A549 treated with DMSO at 1 μM for 4 hours (cell line): Measurements from ENCODE around the gene MGAT5. TPM values are rescaled to one million over a fixed set of nuclear protein-coding genes. Genes with fewer than 3 reads are reported as not detected.

Experiments used
- total RNA-seq: library from RNA; stranded (reverse); fragments of 200-300 nt; extraction: Qiagen RNA extraction; gene quantifications from 5 replicates; pipeline ENCODE4 v1.2.3, GENCODE V29; 2022; ENCODE audit warnings: low read depth

MGAT5 gene, protein sequence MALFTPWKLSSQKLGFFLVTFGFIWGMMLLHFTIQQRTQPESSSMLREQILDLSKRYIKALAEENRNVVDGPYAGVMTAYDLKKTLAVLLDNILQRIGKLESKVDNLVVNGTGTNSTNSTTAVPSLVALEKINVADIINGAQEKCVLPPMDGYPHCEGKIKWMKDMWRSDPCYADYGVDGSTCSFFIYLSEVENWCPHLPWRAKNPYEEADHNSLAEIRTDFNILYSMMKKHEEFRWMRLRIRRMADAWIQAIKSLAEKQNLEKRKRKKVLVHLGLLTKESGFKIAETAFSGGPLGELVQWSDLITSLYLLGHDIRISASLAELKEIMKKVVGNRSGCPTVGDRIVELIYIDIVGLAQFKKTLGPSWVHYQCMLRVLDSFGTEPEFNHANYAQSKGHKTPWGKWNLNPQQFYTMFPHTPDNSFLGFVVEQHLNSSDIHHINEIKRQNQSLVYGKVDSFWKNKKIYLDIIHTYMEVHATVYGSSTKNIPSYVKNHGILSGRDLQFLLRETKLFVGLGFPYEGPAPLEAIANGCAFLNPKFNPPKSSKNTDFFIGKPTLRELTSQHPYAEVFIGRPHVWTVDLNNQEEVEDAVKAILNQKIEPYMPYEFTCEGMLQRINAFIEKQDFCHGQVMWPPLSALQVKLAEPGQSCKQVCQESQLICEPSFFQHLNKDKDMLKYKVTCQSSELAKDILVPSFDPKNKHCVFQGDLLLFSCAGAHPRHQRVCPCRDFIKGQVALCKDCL
- 17.8 to 24.8 TPM (median 22.8 TPM) in 5 replicates for total RNA-seq

DNA sequence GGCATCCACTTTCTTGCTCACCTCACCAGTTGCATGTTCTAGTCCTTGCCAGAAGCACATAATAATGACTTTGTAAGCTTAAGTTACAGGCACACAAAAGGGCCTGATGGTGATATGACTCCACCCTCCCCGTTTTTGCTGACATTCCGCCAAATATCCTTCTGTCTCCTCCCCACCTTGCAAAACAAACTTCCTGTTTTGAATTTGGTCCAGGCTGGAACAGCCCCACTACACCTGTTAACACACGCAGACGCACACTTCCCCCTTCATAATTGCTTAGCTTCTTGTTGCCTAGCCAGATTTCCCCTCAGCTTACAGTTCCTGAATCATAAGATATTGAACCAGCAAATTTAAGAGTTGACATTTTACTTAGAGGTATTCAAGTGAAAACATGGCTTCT lies at the start of gene MGAT5:
Gene MGAT5 (plus strand): TSS at position 269 of the 400 bp plus-strand sequence. CDS start 332 bp downstream, outside the sequence.

